ENCODE measurements around the gene TSPAN18. TPM values are rescaled to one million over a fixed set of nuclear protein-coding genes. Genes with fewer than 3 reads are reported as not detected.

The TSPAN18 gene
- total and polyA plus RNA-seq, 2 of the 8 experiments (the other 6 are each of a cell fraction or from before 2014, with no cell fraction given) = 5.2 to 10.2 TPM

DNA sequence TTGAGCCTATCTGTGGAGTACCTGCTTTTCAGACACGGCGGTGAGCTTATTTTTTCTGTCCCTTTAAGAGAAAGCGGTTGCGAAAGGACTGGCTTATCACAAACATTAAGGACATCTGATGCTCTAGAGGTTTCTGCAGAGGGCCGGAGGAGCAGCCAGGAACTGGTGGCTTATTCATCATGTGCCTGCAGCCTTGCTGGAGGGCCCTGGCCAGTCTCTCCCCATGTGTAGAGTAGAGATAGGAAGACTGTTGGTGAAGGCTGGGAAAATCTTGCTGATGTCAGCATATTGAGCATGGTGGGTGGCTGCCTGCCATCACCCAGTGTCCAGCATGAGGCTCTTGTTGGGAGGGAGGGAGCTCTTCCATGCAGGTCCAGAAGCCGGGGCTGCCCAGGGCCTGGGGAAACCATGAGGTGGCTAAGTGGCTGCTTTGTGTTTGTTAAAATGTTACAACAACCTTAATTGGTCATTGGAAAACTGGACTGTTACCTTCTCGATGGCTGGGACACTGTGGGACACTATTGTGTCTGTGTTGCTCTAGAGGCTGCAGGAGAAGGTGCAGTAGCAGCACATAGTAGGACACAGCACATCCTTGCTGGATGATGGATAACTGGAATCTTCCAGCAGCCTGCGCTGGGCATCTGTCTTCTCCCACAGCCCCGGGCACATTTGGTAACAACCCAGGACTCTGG lies 54.3 kb downstream of the TSPAN18 start:
- Histone ChIP-seq H3K23ac (ENCODE audit: insufficient read length) (no peak overlapping the region), H2BK15ac (ENCODE audit: low read length) (no peak overlapping the region), H3K9me3 (ENCODE audit: insufficient read depth in 2 of 2, low read depth in 1 of 2, low read length in 1 of 2) (no peaks in the 10 kb centered on the region), H4K91ac (replicated peaks; ENCODE audit: insufficient read length, low read length) (no peak overlapping the region), H2BK120ac (replicated peaks; ENCODE audit: low read depth, low read length) (no peak overlapping the region), H4K8ac (ENCODE audit: extremely low read depth, insufficient read depth, low read length) (no peak overlapping the region), H4K5ac (ENCODE audit: insufficient read length, low read depth, low read length) (no peak overlapping the region), H3K4ac (replicated peaks; ENCODE audit: insufficient read length, low read depth, low read length) (no peak overlapping the region), H3K27ac (ENCODE audit: low read depth, low read length) (no peak overlapping the region), H3K14ac (ENCODE audit: insufficient read length) (no peak overlapping the region), H3K18ac (ENCODE audit: extremely low read depth, low read length) (no peak overlapping the region), H2BK12ac (ENCODE audit: low read depth, low read length) (no peak overlapping the region; the same call in 1 of the 2 replicates), H2AFZ (ENCODE audit: low read length) (no peak overlapping the region), H3K79me2 (ENCODE audit: control insufficient read depth in 1 of 2, insufficient read depth in 2 of 2, low read length in 2 of 2) (no peaks in the 10 kb centered on the region), H3K79me1 (ENCODE audit: low read depth, low read length) (no peaks in the 10 kb centered on the region; the same call in 1 of the 2 replicates), H3K23me2 (ENCODE audit: low read depth, low read length) (peaks cover 2% of the 10 kb centered on the region; the same call in 1 of the 2 replicates), H3K4me3 (ENCODE audit: extremely low read depth in 1 of 4, insufficient read depth in 2 of 4, low read depth in 3 of 4, low read length in 4 of 4) (no peak overlapping the region), H3K9ac (replicated peaks in 1 of 4; ENCODE audit: extremely low read depth in 1 of 4, low read depth in 3 of 4, low read length in 3 of 4) (no peak overlapping the region), H3K4me2 (ENCODE audit: insufficient read depth in 1 of 2, low read depth in 2 of 2, low read length in 2 of 2) (no peak overlapping the region), H3K56ac (replicated peaks; ENCODE audit: insufficient read length, low read depth, low read length) (no peak overlapping the region), H3K36me3 (ENCODE audit: control insufficient read depth in 2 of 4, insufficient read depth in 4 of 4, low read length in 3 of 4) (no peaks in the 10 kb centered on the region), H3K27me3 (replicated peaks in 1 of 4; ENCODE audit: control insufficient read depth in 3 of 4, extremely low read depth in 1 of 4, insufficient read depth in 3 of 4, low read length in 3 of 4) (no peaks in the 10 kb centered on the region), H3K4me1 (replicated peaks in 1 of 4; ENCODE audit: control insufficient read depth in 3 of 4, insufficient read depth in 4 of 4, low read length in 3 of 4) (peaks cover 16 to 27% (median 25%) of the 10 kb centered on the region in 4 experiments), H2AK5ac (ENCODE audit: low read depth, low read length) (no peak overlapping the region), H2BK20ac (ENCODE audit: low read length) (0 out of 2 replicates have a peak overlapping the region, but pooled peaks have one; percentile 4), H4K20me1 (replicated peaks in 1 of 2; ENCODE audit: control insufficient read depth in 1 of 2, insufficient read depth in 2 of 2, low read length in 2 of 2) (no peaks in the 10 kb centered on the region), H2BK5ac (ENCODE audit: low read depth, low read length) (no peak overlapping the region)
- TF ChIP-seq GABPA (IDR thresholded peaks at IDR 0.05; ENCODE audit: borderline replicate concordance, insufficient read depth, low read length) (no peak), EZH2 (IDR thresholded peaks at IDR 0.05; ENCODE audit: low read depth, low read length, severe bottlenecking) (no peak), CHD1 (IDR thresholded peaks at IDR 0.05; ENCODE audit: low read depth, low read length) (no peak), TCF12 (IDR thresholded peaks at IDR 0.05; ENCODE audit: low read depth, low read length) (no peak), CEBPB (IDR thresholded peaks at IDR 0.05; ENCODE audit: low read depth, low read length) (0 out of 2 replicates have a peak, but pooled peaks have one; percentile 55), MAFK (IDR thresholded peaks at IDR 0.05; ENCODE audit: low read depth, low read length) (peak; percentile 94)
- TF ChIP-seq, protein P1, sequence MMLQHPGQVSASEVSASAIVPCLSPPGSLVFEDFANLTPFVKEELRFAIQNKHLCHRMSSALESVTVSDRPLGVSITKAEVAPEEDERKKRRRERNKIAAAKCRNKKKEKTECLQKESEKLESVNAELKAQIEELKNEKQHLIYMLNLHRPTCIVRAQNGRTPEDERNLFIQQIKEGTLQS (IDR thresholded peaks at IDR 0.05; ENCODE audit: insufficient read depth, low read depth, low read length) = no peak
- ChIA-PET CTCF (ENCODE audit: partially characterized antibody) (interaction anchor here (0.6 to 2.3 kb wide), 14 partner anchors 9 to 455 kb away, joined by 3 to 11 read pairs (median 4); no protein-coding TSS in a partner anchor), POLR2A (ENCODE audit: partially characterized antibody) (interaction anchor here (1.0 to 1.3 kb wide), 2 partner anchors 25 to 54 kb away, joined by 3 read pairs; no protein-coding TSS in a partner anchor)
- FAIRE-seq (no peak), DNase-seq (ENCODE audit: low read depth in 1 of 2, low spot score in 2 of 2) (no peak)
- 81% methylated on average over 9 of the region's 9 CpGs; no CpG with 5 or more reads in 1 of the 2 experiments for WGBS, 2 experiments (ENCODE audit: extremely low coverage in 1 of 2, insufficient coverage in 1 of 2, insufficient read length in 1 of 2, insufficient replicate concordance in 2 of 2, low coverage in 1 of 2, low lambda C conversion rate in 2 of 2, missing lambda C conversion rate in 1 of 2)
